Mesenchymal stem cell (in vitro differentiated cells and primary cell): ENCODE results near the gene ABCC4.

Experiments
- DNase-seq: peaks from one replicate; pipeline ENCODE4 v3.0.0-alpha.2; 2013
- H2AFZ ChIP-seq: one replicate; pipeline ENCODE4 v1.6.1; 2013; ENCODE audit warnings: low read depth, mild to moderate bottlenecking, control low read depth, inconsistent platforms, low read length, moderate library complexity
- H2AK5ac ChIP-seq: 2 replicates; pipeline ENCODE4 v1.6.1; 2013; ENCODE audit warnings: low read length, moderate library complexity, mild to moderate bottlenecking, inconsistent platforms; ENCODE audit not compliant: severe bottlenecking
- H2BK120ac ChIP-seq: one replicate; pipeline ENCODE4 v1.6.1; 2013; ENCODE audit warnings: low read depth, mild to moderate bottlenecking, inconsistent platforms, low read length, moderate library complexity
- H2BK12ac ChIP-seq, 2 experiments: one replicate each; pipeline ENCODE4 v1.6.1; 2013; ENCODE audit warnings: inconsistent platforms in 2 of 2, low read length in 2 of 2, mild to moderate bottlenecking in 2 of 2, moderate library complexity in 2 of 2, control low read depth in 1 of 2
- H2BK15ac ChIP-seq: one replicate; pipeline ENCODE4 v1.6.1; 2013; ENCODE audit warnings: mild to moderate bottlenecking, low read depth, inconsistent platforms; ENCODE audit not compliant: poor library complexity, severe bottlenecking
- H2BK5ac ChIP-seq: 2 replicates; pipeline ENCODE4 v1.6.1; 2013; ENCODE audit warnings: low read depth, mild to moderate bottlenecking, low read length, control low read depth, inconsistent platforms; ENCODE audit not compliant: poor library complexity, severe bottlenecking
- H3K14ac ChIP-seq, 2 experiments: one replicate each; pipeline ENCODE4 v1.6.1; 2013; ENCODE audit warnings: inconsistent platforms in 2 of 2, low read length in 2 of 2, control low read depth in 1 of 2, mild to moderate bottlenecking in 1 of 2, moderate library complexity in 1 of 2
- H3K18ac ChIP-seq, 2 experiments: one replicate each; pipeline ENCODE4 v1.6.1; 2013; ENCODE audit warnings: inconsistent platforms in 2 of 2, low read length in 2 of 2, control low read depth in 1 of 2, low read depth in 1 of 2, mild to moderate bottlenecking in 1 of 2
- H3K23ac ChIP-seq, 2 experiments: one replicate each; pipeline ENCODE4 v1.6.1; 2013; ENCODE audit warnings: inconsistent platforms in 2 of 2, low read length in 2 of 2, mild to moderate bottlenecking in 2 of 2, moderate library complexity in 2 of 2, control low read depth in 1 of 2
- H3K27ac ChIP-seq: 2 replicates; pipeline ENCODE4 v1.5.1; 2013; ENCODE audit warnings: mild to moderate bottlenecking, moderate library complexity, low read length, control low read depth, inconsistent platforms; ENCODE audit not compliant: poor library complexity, severe bottlenecking
- H3K27me3 ChIP-seq, 2 experiments: 2 replicates each; pipeline versions ENCODE4 v1.6.1 to v1.7.0; 2013; ENCODE audit warnings: low read length in 2 of 2, mild to moderate bottlenecking in 2 of 2, moderate library complexity in 2 of 2, control low read depth in 1 of 2, inconsistent platforms in 1 of 2; ENCODE audit not compliant: control insufficient read depth in 1 of 2, insufficient read depth in 1 of 2
- H3K36me3 ChIP-seq, 2 experiments: 2 replicates each; pipeline versions ENCODE4 v1.6.1 to v1.7.0; 2013; ENCODE audit warnings: low read length in 2 of 2, control low read depth in 1 of 2, inconsistent platforms in 1 of 2, low read depth in 1 of 2, mild to moderate bottlenecking in 1 of 2; ENCODE audit not compliant: insufficient read depth in 2 of 2, control insufficient read depth in 1 of 2
- H3K4ac ChIP-seq, 2 experiments: one replicate each; pipeline ENCODE4 v1.6.1; 2013; ENCODE audit warnings: inconsistent platforms in 2 of 2, low read length in 2 of 2, mild to moderate bottlenecking in 2 of 2, moderate library complexity in 2 of 2, control low read depth in 1 of 2, low read depth in 1 of 2
- H3K4me1 ChIP-seq: 2 replicates; pipeline ENCODE4 v1.6.1; 2013; ENCODE audit warnings: low read depth, low read length, control low read depth; ENCODE audit not compliant: control insufficient read depth, insufficient read depth
- H3K4me2 ChIP-seq: 2 replicates; pipeline ENCODE4 v1.6.1; 2013; ENCODE audit warnings: low read length, mild to moderate bottlenecking, inconsistent platforms; ENCODE audit not compliant: poor library complexity, severe bottlenecking
- H3K4me3 ChIP-seq, 2 experiments: 2 replicates each; pipeline versions ENCODE4 v1.5.1 to v1.7.0; 2013; ENCODE audit warnings: low read length in 2 of 2, mild to moderate bottlenecking in 2 of 2, control low read depth in 1 of 2, low read depth in 1 of 2; ENCODE audit not compliant: insufficient read depth in 1 of 2
- H3K79me1 ChIP-seq: replicated peaks from 2 replicates; pipeline ENCODE4 v1.6.1; 2013; ENCODE audit warnings: mild to moderate bottlenecking, control low read depth, low read length, inconsistent platforms; ENCODE audit not compliant: poor library complexity, severe bottlenecking
- H3K9ac ChIP-seq: 2 replicates; pipeline ENCODE4 v1.7.0; 2013; ENCODE audit warnings: mild to moderate bottlenecking, low read length, moderate library complexity
- H3K9me3 ChIP-seq: 2 replicates; pipeline ENCODE4 v1.7.0; 2013; ENCODE audit warnings: mild to moderate bottlenecking, low read length; ENCODE audit not compliant: control insufficient read depth
- H4K8ac ChIP-seq: one replicate; pipeline ENCODE4 v1.6.1; 2013; ENCODE audit warnings: inconsistent platforms, mild to moderate bottlenecking, low read length, moderate library complexity
- H4K91ac ChIP-seq: one replicate; pipeline ENCODE4 v1.6.1; 2013; ENCODE audit warnings: mild to moderate bottlenecking, low read length, inconsistent platforms
- WGBS: methylation state at CpG from one replicate; pipeline ENCODE4 v1.1.7; 2013; ENCODE audit warnings: mixed read lengths; 5-methylcytosine and 5-hydroxymethylcytosine counted together

ABCC4 gene

DNA sequence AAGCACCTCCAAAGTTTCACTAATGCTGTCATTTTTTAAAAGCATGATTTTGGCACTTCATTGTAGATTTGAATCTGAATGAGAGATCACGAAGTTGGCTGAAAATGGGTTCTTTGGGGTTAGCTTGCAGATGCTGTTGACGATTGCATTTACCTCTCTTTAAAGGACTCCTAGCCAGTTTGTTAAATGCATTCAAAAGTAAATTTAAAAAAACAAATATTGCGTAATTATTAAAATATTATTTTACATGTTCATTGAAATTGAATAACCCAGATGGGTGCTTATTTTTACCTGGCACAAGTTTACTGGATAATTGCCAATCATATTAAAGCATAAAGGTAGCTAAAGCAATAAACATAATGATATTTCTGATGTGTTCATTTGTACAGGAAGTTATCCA, 172.2 kb downstream of the ABCC4 start:
- no peak overlapping the region for H3K14ac ChIP-seq
- peaks cover 22% of the 10 kb centered on the region for H3K79me1 ChIP-seq
- no peak overlapping the region for H4K8ac ChIP-seq
- H3K18ac ChIP-seq: no peak overlapping the region
- H2AFZ ChIP-seq: no peak overlapping the region
- no peak overlapping the region for H3K27ac ChIP-seq
- no peak overlapping the region for H4K91ac ChIP-seq
- H3K4me2 ChIP-seq: no peak overlapping the region
- H3K27me3 ChIP-seq: no peaks in the 10 kb centered on the region
- WGBS: no CpG with 5 or more reads among the region's 3 CpGs
- no peaks in the 10 kb centered on the region for H3K9me3 ChIP-seq
- H3K4me1 ChIP-seq: no peaks in the 10 kb centered on the region
- H2BK120ac ChIP-seq: no peak overlapping the region
- no peak overlapping the region for H2AK5ac ChIP-seq
- DNase-seq: no peak
- peaks cover 2 to 24% of the 10 kb centered on the region in 2 experiments for H3K36me3 ChIP-seq
- H3K4me3 ChIP-seq: no peak overlapping the region
- H2BK15ac ChIP-seq: no peak overlapping the region
- H2BK12ac ChIP-seq: no peak overlapping the region
- H3K23ac ChIP-seq: no peak overlapping the region
- no peak overlapping the region for H3K4ac ChIP-seq
- no peak overlapping the region for H3K9ac ChIP-seq
- H2BK5ac ChIP-seq: no peak overlapping the region

DNA sequence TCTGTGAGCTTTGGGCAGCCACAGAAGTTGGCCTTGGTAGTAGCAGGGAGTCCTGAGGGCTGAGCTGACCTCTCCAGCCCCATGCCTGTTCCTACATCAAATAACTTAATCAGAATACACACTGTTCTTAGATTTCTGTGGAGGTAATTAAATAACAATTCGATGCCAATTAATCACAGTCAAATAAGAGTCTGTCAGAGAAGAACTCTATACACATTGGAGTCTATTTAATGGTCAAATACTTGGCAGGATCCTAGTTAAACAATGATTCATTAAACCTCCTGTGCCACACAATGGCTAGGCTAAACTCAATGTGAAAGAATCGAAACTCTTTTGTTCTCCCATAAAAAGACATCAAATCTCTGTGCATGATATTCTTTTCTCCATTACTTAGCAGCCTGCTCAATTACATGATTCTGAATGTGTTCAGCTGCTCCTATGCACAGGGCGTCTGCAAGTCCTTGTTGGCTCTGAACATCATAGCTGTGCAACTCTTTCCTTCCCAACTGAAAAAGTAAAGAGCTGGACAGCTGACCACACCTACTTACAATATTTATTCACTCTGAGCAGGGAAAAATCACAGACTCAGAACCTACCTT, 173.1 kb downstream of the ABCC4 start:
- no peaks in the 10 kb centered on the region for H3K4me1 ChIP-seq
- H2AFZ ChIP-seq: no peak overlapping the region
- no peak overlapping the region for H2AK5ac ChIP-seq
- no peak overlapping the region for H4K8ac ChIP-seq
- H3K79me1 ChIP-seq: peaks cover 19% of the 10 kb centered on the region
- H2BK120ac ChIP-seq: no peak overlapping the region
- no peak overlapping the region for H3K4ac ChIP-seq
- H3K4me2 ChIP-seq: no peak overlapping the region
- no peak overlapping the region for H3K23ac ChIP-seq
- H3K4me3 ChIP-seq: no peak overlapping the region
- no peaks in the 10 kb centered on the region for H3K27me3 ChIP-seq
- no peak overlapping the region for H3K27ac ChIP-seq
- 96% methylated on average over 3 of the region's 3 CpGs for WGBS
- H2BK15ac ChIP-seq: no peak overlapping the region
- DNase-seq: no peak
- no peak overlapping the region for H3K9ac ChIP-seq
- H2BK12ac ChIP-seq: no peak overlapping the region
- no peak overlapping the region for H4K91ac ChIP-seq
- H3K18ac ChIP-seq: no peak overlapping the region
- H3K36me3 ChIP-seq: peaks cover 2 to 23% of the 10 kb centered on the region in 2 experiments
- no peak overlapping the region for H3K14ac ChIP-seq
- no peaks in the 10 kb centered on the region for H3K9me3 ChIP-seq
- no peak overlapping the region for H2BK5ac ChIP-seq

DNA sequence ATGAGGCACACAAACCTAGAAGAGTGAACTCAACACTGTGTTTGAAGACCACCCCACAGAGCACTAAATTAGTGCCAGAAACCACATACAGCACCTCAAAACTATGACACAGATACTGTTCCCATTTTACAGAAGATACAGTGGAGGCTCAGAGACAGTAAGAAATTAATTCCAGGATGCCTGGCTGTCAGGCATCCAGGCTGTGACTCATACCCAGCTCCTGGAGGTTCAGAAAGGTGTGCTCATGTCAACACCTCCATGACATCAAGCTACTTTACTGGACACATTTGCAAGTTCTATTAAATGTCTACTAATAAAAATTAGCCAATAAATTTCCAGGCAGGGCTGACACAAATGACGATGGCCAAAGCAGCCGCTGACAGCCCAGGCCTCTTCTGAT, 176.3 kb downstream of the ABCC4 start:
- no peaks in the 10 kb centered on the region for H3K27me3 ChIP-seq
- H3K4ac ChIP-seq: no peak overlapping the region
- no peak overlapping the region for H3K14ac ChIP-seq
- WGBS: 88% methylated on average over 2 of the region's 2 CpGs
- H3K9ac ChIP-seq: no peak overlapping the region
- H2BK5ac ChIP-seq: no peak overlapping the region
- no peak overlapping the region for H3K23ac ChIP-seq
- H3K4me1 ChIP-seq: peaks cover 2% of the 10 kb centered on the region
- H3K18ac ChIP-seq: no peak overlapping the region
- peaks cover 14% of the 10 kb centered on the region for H3K79me1 ChIP-seq
- H2AK5ac ChIP-seq: no peak overlapping the region
- no peaks in the 10 kb centered on the region for H3K9me3 ChIP-seq
- H2BK120ac ChIP-seq: no peak overlapping the region
- no peak overlapping the region for H4K91ac ChIP-seq
- no peak overlapping the region for H2BK15ac ChIP-seq
- H4K8ac ChIP-seq: no peak overlapping the region
- H3K27ac ChIP-seq: no peak overlapping the region
- H2BK12ac ChIP-seq: no peak overlapping the region
- H2AFZ ChIP-seq: no peak overlapping the region
- H3K36me3 ChIP-seq: peaks cover 7 to 30% of the 10 kb centered on the region in 2 experiments
- H3K4me3 ChIP-seq: no peak overlapping the region
- no peak overlapping the region for H3K4me2 ChIP-seq
- DNase-seq: no peak

DNA sequence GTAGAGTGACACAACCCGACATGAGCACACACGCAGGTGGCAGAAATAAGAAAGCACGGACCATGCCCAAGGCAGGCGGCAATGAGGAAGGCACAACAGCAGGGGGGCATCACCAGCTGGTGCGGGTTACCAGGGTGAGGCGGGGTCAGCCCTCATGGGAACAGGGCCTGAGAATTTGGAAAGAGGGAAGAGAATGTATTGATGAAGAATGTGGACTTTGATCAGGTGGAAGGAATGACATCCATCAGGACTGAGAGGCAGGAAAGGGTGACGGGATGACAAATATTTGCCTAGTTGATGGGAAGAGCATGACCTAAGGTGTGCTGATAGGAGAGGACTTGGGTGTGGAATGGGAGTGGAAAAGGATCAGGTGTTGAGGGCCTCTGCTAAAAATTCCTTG, 177.5 kb downstream of the ABCC4 start:
- no peak overlapping the region for H2AK5ac ChIP-seq
- 84% methylated on average over 7 of the region's 7 CpGs for WGBS
- H3K4me2 ChIP-seq: no peak overlapping the region
- no peak overlapping the region for H4K8ac ChIP-seq
- no peak overlapping the region for H3K27ac ChIP-seq
- no peak overlapping the region for H3K4me3 ChIP-seq
- no peak overlapping the region for H2BK5ac ChIP-seq
- H3K14ac ChIP-seq: no peak overlapping the region
- no peak overlapping the region for H2BK120ac ChIP-seq
- no peak overlapping the region for H3K23ac ChIP-seq
- H3K4ac ChIP-seq: no peak overlapping the region
- no peak overlapping the region for H2AFZ ChIP-seq
- H3K36me3 ChIP-seq: peaks cover 4 to 28% of the 10 kb centered on the region in 2 experiments
- peaks cover 16% of the 10 kb centered on the region for H3K79me1 ChIP-seq
- H3K27me3 ChIP-seq: no peaks in the 10 kb centered on the region
- H3K9ac ChIP-seq: no peak overlapping the region
- no peak overlapping the region for H2BK15ac ChIP-seq
- H3K18ac ChIP-seq: no peak overlapping the region
- H3K4me1 ChIP-seq: peaks cover 2% of the 10 kb centered on the region
- H3K9me3 ChIP-seq: no peaks in the 10 kb centered on the region
- no peak for DNase-seq
- H2BK12ac ChIP-seq: no peak overlapping the region
- no peak overlapping the region for H4K91ac ChIP-seq
